ENCODE results near the gene ROR2. TPM values are rescaled to one million over a fixed set of nuclear protein-coding genes. Genes with fewer than 3 reads are reported as not detected.

ROR2 gene
- total RNA-seq, 4 donors from 2014 or later = 35.6 to 67.6 (median 50.6) TPM

DNA sequence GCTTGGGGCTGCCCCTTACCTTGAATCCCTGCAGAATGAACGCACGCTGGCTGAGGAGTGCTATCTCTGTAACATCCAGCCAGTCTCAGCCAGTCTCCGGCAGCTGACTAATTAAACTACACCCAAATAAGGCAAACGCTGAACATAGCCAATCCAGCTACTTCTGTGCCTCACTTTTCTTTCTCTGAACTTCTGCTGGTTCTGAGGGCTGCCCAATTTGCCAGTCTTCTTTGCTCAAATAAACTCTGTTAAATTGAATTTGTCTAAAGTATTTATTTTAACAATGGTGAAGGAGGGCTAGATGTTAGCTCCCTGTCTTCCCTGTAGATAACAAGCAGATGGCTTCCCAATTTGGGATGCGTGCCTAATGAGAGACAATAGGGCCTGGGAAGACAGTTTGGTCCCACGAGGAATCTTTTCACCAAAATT is 372.4 kb downstream of the ROR2 start:
- H3K27me3 ChIP-seq = no peaks in the 10 kb centered on the region
- H3K36me3 ChIP-seq = no peaks in the 10 kb centered on the region
- no peak overlapping the region for H3K4me3 ChIP-seq
- TF ChIP-seq, protein P1, sequence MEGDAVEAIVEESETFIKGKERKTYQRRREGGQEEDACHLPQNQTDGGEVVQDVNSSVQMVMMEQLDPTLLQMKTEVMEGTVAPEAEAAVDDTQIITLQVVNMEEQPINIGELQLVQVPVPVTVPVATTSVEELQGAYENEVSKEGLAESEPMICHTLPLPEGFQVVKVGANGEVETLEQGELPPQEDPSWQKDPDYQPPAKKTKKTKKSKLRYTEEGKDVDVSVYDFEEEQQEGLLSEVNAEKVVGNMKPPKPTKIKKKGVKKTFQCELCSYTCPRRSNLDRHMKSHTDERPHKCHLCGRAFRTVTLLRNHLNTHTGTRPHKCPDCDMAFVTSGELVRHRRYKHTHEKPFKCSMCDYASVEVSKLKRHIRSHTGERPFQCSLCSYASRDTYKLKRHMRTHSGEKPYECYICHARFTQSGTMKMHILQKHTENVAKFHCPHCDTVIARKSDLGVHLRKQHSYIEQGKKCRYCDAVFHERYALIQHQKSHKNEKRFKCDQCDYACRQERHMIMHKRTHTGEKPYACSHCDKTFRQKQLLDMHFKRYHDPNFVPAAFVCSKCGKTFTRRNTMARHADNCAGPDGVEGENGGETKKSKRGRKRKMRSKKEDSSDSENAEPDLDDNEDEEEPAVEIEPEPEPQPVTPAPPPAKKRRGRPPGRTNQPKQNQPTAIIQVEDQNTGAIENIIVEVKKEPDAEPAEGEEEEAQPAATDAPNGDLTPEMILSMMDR (IDR thresholded peaks at IDR 0.05) = no peak
- no peak for TF ChIP-seq POLR2A (IDR thresholded peaks at IDR 0.05)
- H3K9me3 ChIP-seq = no peaks in the 10 kb centered on the region
- no peak overlapping the region for H3K27ac ChIP-seq
- no peak for DNase-seq
- intact Hi-C loops (cut with DNase I; ENCODE audit: low total_unique reads) = no loop called here
- no peaks in the 10 kb centered on the region for H3K4me1 ChIP-seq

DNA sequence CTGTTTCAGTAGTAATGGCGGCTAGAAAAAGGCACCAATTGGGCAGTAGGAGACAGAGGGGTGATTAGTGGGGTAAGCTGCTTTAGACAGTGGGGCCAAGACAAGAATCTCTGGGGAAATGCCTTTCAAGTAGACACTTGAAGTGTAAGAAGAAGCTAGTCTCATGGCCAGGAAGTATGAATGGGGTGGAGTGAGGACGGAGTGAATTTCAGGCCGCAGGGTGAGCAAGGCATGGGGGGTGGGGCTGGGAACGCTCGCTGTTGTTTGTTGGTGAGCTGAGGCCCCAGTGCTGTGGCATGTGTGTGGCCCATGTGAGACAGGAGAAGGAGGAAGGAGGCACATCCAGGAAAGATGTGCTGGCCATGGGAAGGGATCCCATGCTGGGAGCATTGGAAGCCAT is 377.2 kb downstream of the ROR2 start:
- no peak for TF ChIP-seq POLR2A (IDR thresholded peaks at IDR 0.05)
- TF ChIP-seq, protein P1 (IDR thresholded peaks at IDR 0.05) = no peak
- Histone ChIP-seq H3K4me3 (no peak overlapping the region), H3K27me3 (no peaks in the 10 kb centered on the region), H3K9me3 (no peaks in the 10 kb centered on the region), H3K4me1 (no peaks in the 10 kb centered on the region), H3K27ac (no peak overlapping the region), H3K36me3 (no peaks in the 10 kb centered on the region)
- DNase-seq = no peak
- intact Hi-C loops (cut with DNase I; ENCODE audit: low total_unique reads) = no loop called here

DNA sequence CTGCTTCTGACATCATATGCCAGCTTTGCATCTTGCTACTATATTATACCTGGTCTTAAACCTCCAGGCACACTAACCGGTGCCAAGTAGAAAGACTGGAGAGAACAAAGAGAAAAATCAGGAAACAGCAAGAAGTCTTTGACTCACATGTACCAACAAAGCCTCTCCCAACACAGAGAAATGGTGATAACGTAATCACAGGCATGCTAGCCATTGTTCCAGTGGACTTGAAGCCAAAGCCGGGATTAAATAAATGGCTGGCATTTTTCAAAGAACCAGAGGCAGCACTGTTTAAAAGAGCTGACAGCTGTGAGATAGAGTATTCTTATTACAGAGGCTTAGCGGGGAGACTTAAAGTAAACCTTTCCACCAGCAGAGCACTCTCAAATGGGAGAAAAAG is 378.0 kb downstream of the ROR2 start:
- no peak for DNase-seq
- intact Hi-C loops (cut with DNase I; ENCODE audit: low total_unique reads) = no loop called here

DNA sequence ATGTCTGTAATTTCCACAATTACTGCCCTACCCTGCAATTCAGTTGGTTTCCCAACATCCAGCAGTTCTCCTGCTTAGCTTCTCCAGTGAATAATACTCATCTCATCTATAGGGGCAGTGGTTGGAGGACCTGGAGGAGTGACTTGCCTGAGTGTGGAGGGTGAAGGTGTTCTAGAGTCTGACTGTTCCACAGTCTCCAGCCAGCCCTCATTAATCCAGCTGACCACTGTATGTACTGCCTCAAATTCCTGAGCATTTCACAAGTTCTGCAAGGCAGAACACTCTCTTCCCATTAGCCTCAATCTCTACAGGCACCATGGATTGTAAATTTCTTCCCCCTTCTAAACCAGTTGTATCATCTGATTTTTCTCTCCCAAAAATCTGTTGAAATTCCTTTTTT is 379.0 kb downstream of the ROR2 start:
- no peak for DNase-seq
- H3K4me1 ChIP-seq = no peaks in the 10 kb centered on the region
- intact Hi-C loops (cut with DNase I; ENCODE audit: low total_unique reads) = no loop called here
- TF ChIP-seq, protein P1 (IDR thresholded peaks at IDR 0.05) = no peak
- no peak for TF ChIP-seq POLR2A (IDR thresholded peaks at IDR 0.05)
- H3K4me3 ChIP-seq = no peak overlapping the region
- H3K27me3 ChIP-seq = no peaks in the 10 kb centered on the region
- no peak overlapping the region for H3K27ac ChIP-seq
- no peaks in the 10 kb centered on the region for H3K9me3 ChIP-seq
- H3K36me3 ChIP-seq = no peaks in the 10 kb centered on the region

More for the DNA sequence above, 378.0 kb downstream of the ROR2 start:
- TF ChIP-seq, protein P1 (IDR thresholded peaks at IDR 0.05) = no peak
- TF ChIP-seq POLR2A (IDR thresholded peaks at IDR 0.05) = no peak
- Histone ChIP-seq H3K27me3 (no peaks in the 10 kb centered on the region), H3K36me3 (no peaks in the 10 kb centered on the region), H3K4me1 (no peaks in the 10 kb centered on the region), H3K27ac (no peak overlapping the region), H3K9me3 (no peaks in the 10 kb centered on the region), H3K4me3 (no peak overlapping the region)

DNA sequence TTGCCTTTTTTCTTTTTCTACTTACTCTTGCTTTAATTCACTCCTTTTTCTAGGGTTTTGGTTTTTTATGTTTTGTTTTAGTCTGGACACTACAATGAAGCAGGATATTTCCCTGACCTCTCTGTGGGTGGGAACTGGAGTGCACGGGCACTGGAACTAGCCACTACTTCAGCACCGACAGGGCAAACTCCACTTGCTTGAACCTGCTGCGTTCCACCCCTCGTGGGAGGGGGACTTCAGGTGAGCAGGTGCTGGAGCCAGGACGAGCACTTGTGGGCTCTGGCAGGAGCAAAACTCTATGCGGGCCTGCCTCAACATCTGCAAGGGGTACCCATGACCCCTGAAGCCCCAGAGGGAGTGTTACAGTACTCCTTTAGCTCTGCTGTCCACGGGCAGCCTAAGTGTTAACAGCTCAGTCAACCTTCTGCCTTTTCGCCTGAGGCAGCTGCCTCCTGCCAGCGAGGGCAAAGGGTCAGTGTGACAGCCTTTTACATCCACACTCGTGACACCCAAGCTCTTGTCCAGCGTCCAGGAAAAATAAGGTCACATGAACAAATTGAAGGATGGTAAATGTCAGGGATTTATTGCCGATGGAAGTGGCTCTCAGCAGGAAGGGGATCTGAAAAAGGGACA is 382.3 kb downstream of the ROR2 start:
- no peak overlapping the region for H3K4me3 ChIP-seq
- H3K36me3 ChIP-seq = no peaks in the 10 kb centered on the region
- no peaks in the 10 kb centered on the region for H3K9me3 ChIP-seq
- no peaks in the 10 kb centered on the region for H3K27me3 ChIP-seq
- DNase-seq = no peak
- intact Hi-C loops (cut with DNase I; ENCODE audit: low total_unique reads) = no loop called here
- no peak overlapping the region for H3K27ac ChIP-seq
- TF ChIP-seq, protein P1 (IDR thresholded peaks at IDR 0.05) = no peak
- TF ChIP-seq POLR2A (IDR thresholded peaks at IDR 0.05) = no peak
- no peaks in the 10 kb centered on the region for H3K4me1 ChIP-seq

All from uterus (tissue), 4 donors.